LHCN-M2 (cell line): ENCODE measurements around the gene CFAP58. TPM values are rescaled to one million over a fixed set of nuclear protein-coding genes. Genes with fewer than 3 reads are reported as not detected.

Experiments used
- DNase-seq: peaks from one replicate; pipeline ENCODE4 v3.0.0-alpha.2; 2012; ENCODE audit warnings: low read depth
- total RNA-seq: library from RNA; depleted of rRNA; stranded (reverse); fragments of >200 nt; gene quantifications from 2 replicates; pipeline ENCODE4 v1.2.3, GENCODE V29; 2014

The CFAP58 gene
- total RNA-seq, 1 experiment from 2014 or later, result 1.4 TPM

DNA sequence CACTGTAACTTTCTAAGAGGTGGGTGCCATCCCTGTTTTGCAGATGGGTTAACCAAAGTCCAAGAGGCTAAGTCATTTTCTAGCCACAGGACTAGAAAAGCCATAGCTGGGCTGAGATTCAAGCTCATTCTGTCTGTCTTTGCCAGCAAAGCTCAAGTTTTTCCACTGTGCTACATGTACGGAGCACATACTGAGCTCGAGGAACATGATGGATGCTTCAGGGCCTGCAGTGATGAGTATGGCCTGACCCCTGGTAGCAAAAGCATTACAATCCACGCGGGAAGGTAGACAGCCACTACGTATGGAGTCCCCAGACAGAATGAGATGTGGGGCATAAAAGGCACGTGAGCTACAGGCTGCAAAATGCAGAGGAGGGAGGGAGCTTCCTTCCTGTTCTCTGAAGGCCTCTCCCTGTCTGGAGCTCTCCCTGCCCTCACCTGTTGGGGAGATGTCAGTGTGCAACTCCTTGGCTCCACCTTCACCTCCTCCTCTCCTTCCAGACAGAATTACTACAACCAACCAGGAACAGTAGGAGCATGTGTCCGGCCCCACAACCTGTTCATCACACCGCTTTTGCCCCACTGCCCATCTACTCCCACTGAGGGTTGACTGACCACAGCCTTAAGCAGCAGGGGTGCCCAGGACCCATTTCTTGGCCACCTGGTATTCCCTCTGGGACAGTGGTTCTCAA lies 31.8 kb upstream of the CFAP58 start:
- DNase-seq, result no peak

GRCh38 chr10:104322416-104322782 lies 31.2 kb upstream of the CFAP58 start:
- DNase-seq, result no peak

GRCh38 chr10:104323085-104323484 lies 30.5 kb upstream of the CFAP58 start:
- DNase-seq, result no peak

GRCh38 chr10:104323760-104324201 lies 29.9 kb upstream of the CFAP58 start:
- DNase-seq, result no peak

- no peak for DNase-seq
These were observed 29.4 kb upstream of the CFAP58 start for GRCh38 chr10:104324221-104324686.

GRCh38 chr10:104324931-104325330 lies 28.7 kb upstream of the CFAP58 start:
- DNase-seq, result no peak

GRCh38 chr10:104325436-104326435 lies 27.9 kb upstream of the CFAP58 start:
- no peak for DNase-seq

- no peak for DNase-seq
These were observed 26.5 kb upstream of the CFAP58 start for GRCh38 chr10:104326991-104327610.

- peak; percentile 92 for DNase-seq
These were observed 25.6 kb upstream of the CFAP58 start for GRCh38 chr10:104327745-104328645.

- no peak for DNase-seq
These were observed 25.1 kb upstream of the CFAP58 start for GRCh38 chr10:104328646-104328895.

DNA sequence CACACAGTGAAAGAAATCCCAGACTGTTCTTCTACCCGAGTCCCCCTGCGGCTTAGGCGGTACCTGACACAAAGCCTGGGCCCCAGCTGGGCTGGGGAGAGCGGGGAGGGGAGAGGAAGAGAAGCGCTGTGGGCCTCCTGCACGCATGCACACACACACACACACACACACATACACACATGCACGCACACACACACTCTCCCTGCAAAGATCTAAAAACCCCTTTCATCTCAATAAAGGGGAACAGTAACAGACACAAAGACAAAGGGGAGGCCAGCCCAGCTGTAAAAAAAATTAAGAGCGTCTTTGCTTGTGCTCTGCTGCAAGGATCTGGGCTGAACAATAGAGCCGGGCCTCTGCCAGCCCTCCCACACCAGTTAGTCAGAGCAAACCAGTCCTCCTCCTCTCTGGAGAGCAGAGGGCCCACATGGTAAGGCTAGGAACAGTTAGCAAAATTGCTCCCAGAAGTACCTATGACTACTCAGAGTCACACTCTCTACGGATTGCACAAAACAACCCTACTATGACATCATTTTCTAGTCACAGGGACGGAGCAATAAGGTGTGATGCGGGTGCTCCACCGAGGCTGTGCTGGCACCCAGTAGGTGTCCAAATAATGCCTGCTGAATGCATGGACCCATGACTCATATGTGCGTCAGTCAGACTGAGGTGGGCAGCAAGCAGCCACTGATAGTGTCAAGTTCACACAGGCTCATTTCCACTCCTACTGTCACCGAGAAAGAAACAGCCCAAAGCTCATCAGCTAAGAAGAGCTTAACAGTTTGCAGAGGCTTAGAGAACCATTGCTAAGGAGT lies 24.5 kb upstream of the CFAP58 start:
- DNase-seq, result peak; percentile 91

DNA sequence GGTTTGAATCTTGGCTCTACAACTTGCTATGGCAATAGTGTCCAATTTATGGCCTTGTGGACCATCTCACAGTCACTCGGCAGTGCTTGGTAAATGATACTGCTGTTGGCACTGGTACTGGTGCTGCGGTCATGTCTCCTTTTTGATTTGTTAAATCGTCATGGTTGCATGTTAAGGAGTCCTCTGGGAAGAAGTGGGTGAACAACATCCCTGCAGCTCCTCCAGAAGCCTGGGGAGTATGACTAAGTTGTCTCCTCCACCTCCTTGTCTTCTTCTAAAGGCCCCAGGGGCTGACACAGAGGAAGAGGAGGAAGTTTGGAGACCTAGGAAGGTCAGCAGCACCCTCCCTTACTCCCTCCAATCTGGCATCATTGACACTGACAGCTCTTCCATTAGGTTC lies 23.9 kb upstream of the CFAP58 start:
- DNase-seq, result peak; percentile 94

GRCh38 chr10:104330168-104331110 lies 23.2 kb upstream of the CFAP58 start:
- peak; percentile 63 for DNase-seq

DNA sequence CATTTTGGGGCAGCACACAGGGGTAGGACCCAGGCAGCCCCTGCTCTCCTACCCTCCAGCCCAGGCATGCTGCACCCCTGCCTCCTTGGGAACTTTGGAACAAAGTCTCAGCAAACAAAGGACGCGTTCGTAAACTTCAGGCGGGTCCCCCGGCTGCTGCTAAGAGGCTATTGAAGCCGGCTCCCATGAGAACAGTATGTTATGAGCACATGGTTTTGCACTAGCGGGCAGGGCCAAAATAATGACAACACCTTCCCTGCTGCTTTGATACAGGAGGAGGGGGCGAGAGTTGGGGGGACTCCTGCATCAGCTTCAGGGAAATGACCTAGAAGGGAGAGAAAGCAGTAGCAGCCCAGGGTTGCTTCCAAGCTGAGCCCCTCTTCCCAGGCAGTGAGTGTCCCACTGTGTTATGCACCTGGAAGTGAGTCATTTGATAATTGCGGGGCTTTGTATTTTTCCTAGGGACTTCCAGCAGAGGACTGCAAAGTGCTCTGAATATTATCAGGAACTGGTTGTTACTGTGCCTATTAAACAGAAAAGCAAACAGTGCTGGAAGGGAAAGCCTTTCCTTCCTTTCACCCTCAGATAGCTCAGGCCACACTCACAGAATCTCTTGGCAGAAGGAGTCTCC lies 22.3 kb upstream of the CFAP58 start:
- peak; percentile 54 for DNase-seq

GRCh38 chr10:104332243-104333031 lies 21.2 kb upstream of the CFAP58 start:
- no peak for DNase-seq

DNA sequence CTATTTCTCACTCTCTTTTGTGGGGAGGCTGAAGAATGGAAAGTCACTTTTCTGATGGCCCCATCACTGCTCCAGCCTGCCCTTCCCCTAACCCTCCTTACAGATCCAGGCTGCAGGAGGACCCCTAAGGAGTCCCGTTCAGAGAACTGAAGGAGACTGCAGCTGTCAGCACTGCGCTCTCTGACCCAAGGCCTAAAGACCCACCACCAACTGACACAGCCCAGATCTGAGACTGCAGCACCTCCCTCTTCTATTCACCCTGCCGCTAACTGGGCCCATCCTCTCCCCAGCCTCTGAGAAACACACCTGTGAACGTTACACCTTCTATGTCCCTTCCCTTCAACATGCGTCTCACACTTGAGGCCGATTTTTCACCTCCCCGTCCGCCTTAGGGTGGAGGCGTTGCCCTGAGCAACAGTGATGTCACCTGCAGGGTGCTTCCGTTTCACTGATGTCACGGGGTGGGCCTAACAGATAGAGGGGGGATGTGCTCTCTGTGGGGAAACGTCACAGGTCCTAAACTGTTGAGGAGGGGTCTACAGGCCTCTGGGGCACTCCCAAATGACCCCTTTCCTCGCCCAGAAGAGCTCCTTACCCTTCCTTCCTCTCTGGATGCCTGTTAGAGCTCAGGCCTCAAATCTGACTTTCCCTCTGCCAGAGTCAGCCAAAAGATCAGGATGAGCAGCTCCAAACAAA lies 20.5 kb upstream of the CFAP58 start:
- no peak for DNase-seq

- no peak for DNase-seq
These were observed 19.8 kb upstream of the CFAP58 start for GRCh38 chr10:104333728-104334373.
